22Rv1 (cell line): ENCODE results near the gene HAPLN3.

Experiments used
- H3K27ac ChIP-seq: fragments of 450-650 bp; 2 replicates; pipeline ENCODE4 v1.5.1; 2017
- ZFX ChIP-seq: fragments of 450-650 bp; IDR thresholded peaks from 2 replicates; pipeline ENCODE4 v1.6.1; 2017; ENCODE audit warnings: antibody characterized with exemption, borderline replicate concordance
- TF ChIP-seq, protein P1 (sequence below): fragments of 450-650 bp; IDR thresholded peaks from 2 replicates; pipeline ENCODE4 v1.5.1; 2017; ENCODE audit warnings: mild to moderate bottlenecking

Gene HAPLN3

DNA sequence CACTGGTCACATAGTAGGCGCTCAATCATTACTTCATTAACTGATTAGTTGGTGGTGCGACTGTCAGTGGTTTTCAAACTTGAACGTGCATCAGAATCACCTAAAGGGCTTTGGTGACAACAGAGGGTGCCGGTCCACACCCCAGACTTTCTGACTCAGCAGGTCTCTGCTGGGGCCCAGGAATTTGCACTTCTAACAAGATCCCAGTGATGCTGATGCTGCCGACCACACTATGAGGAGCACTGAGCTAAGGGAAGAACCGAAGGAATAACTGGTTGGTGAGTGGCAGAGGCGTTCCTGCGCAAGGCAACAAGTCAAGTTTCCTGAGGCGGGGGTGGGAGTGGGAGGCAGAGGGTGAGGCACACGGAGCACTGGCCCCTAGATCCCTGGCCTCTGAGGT, 18.8 kb downstream of the HAPLN3 start:
- no peak for TF ChIP-seq ZFX
- TF ChIP-seq, protein P1, sequence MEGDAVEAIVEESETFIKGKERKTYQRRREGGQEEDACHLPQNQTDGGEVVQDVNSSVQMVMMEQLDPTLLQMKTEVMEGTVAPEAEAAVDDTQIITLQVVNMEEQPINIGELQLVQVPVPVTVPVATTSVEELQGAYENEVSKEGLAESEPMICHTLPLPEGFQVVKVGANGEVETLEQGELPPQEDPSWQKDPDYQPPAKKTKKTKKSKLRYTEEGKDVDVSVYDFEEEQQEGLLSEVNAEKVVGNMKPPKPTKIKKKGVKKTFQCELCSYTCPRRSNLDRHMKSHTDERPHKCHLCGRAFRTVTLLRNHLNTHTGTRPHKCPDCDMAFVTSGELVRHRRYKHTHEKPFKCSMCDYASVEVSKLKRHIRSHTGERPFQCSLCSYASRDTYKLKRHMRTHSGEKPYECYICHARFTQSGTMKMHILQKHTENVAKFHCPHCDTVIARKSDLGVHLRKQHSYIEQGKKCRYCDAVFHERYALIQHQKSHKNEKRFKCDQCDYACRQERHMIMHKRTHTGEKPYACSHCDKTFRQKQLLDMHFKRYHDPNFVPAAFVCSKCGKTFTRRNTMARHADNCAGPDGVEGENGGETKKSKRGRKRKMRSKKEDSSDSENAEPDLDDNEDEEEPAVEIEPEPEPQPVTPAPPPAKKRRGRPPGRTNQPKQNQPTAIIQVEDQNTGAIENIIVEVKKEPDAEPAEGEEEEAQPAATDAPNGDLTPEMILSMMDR: no peak

DNA sequence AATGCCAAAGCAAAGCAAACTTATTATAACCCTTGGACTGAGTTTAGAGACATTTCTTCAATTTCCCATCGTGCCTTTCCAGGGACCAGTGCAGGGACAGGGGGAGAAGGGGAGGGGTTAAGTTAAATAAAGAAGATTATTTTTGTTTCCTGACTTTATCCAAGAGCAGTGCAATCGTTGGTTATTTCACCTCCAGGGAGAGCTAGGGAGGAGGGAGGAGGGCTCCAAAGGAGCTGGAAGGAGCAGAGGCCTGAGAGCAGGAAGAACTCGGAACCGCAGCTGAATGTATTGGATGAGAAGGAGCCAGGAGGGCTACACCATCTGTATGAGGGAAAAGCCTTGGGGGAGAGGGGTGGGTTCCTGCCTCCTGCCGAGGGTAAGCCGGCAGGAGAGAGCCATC, 20.7 kb downstream of the HAPLN3 start:
- H3K27ac ChIP-seq: no peak overlapping the region
- no peak for TF ChIP-seq ZFX
- TF ChIP-seq, protein P1: no peak

More for the DNA sequence above, 18.8 kb downstream of the HAPLN3 start:
- H3K27ac ChIP-seq: no peak overlapping the region

DNA sequence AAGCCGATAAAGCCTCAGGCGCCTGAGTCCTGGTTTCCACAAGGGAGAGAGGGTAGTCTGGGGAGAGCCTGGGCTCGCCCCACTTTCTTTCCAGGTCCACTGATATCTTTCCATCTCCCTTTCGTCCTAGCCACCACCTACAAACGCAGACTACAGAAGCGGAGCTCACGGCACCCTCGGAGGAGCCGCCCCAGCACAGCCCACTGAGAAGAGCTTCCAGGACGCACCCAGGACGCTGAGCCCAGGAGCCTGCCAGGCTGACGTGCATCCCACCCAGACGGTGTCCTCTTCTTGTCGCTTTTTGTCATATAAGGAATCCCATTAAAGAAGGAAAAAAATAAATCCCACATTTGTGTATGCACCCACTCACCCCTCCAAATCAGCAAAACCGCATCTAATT, 21.1 kb downstream of the HAPLN3 start:
- TF ChIP-seq, protein P1: no peak
- TF ChIP-seq ZFX: no peak
- H3K27ac ChIP-seq: no peak overlapping the region

DNA sequence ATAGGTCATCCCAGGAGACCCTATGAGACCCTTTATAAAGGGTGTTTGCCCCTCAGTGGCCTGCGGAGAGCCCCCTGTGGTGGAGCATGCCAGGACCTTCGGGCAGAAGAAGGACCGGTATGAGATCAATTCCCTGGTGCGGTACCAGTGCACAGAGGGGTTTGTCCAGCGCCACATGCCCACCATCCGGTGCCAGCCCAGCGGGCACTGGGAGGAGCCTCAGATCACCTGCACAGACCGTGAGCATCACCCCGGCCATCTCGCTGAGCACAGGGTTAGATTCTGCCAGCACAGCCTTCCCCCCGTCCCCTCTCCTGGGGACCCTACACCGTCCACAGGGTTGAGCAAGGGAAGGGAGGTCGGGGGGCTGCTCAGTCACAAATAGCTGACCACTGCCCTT, 21.6 kb downstream of the HAPLN3 start:
- no peak overlapping the region for H3K27ac ChIP-seq
- TF ChIP-seq, protein P1: no peak
- no peak for TF ChIP-seq ZFX

DNA sequence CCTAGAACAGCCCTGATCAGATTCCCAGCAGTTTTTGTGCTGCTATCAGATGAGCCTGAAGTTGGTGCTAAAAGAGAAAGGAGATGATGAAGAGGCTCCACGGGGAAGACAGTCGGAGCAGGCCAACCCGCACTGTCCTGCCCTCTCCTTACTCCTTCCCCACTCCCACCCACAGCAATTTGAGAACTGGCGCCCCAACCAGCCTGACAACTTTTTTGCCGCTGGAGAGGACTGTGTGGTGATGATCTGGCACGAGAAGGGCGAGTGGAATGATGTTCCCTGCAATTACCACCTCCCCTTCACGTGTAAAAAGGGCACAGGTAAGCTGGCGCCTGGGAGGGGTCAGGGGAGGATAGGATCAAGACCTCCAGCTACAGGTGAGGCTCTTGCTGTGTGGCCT, 22.6 kb downstream of the HAPLN3 start:
- H3K27ac ChIP-seq: no peak overlapping the region
- TF ChIP-seq ZFX: no peak
- TF ChIP-seq, protein P1: no peak

DNA sequence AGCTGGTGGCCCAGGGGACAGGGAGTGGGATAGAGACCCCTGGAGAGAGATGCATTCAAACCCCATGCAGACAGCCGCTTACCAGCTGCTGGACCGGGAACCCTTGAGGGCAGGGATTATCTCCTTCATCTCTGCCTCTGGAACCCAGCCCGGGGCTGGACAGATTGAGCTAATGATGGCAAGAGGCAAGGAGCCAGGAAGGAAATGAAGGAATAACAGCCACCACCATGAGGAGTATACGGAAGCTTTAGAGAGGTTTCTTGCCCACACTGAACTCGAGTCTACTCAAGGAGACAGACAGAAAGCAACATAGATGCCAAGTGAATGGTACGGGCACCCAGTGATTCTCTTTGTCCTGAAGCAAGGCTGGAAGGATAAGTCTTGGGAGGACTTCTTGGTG, 23.2 kb downstream of the HAPLN3 start:
- TF ChIP-seq, protein P1: no peak
- no peak for TF ChIP-seq ZFX
- H3K27ac ChIP-seq: no peak overlapping the region

DNA sequence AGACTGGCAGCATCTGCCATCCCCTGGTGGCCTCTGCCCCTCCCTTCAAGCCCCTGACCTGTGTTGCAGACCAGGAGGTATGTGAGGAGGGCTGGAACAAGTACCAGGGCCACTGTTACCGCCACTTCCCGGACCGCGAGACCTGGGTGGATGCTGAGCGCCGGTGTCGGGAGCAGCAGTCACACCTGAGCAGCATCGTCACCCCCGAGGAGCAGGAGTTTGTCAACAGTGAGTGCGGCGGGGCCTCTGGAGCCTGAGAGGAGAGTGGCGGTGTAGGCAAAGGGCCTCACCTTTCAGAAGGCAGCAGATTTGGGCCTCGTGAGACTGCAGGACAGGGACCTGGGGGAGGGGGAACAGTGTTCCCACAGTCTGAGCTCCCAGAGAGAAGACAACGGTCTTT, 24.0 kb downstream of the HAPLN3 start:
- no peak overlapping the region for H3K27ac ChIP-seq
- TF ChIP-seq, protein P1: no peak
- no peak for TF ChIP-seq ZFX
